Peyer's patch (tissue), 4 donors: ENCODE results near the gene CD81. TPM values are rescaled to one million over a fixed set of nuclear protein-coding genes. Genes with fewer than 3 reads are reported as not detected.

Experiments
- DNase-seq, 3 donors: peaks; one replicate each; pipeline ENCODE4 v3.0.0-alpha.2; 2017 to 2019
- H3K27ac ChIP-seq, 4 donors: fragments of 200-600 bp; sonication (generic); one replicate each; pipeline ENCODE4 v1.5.1; 2016 to 2019
- H3K27me3 ChIP-seq, 2 donors: fragments of 200-600 bp; sonication (generic); one replicate each; pipeline ENCODE4 v1.5.1; 2019
- H3K36me3 ChIP-seq, 3 donors: fragments of 200-600 bp; sonication (generic); one replicate each; pipeline ENCODE4 v1.5.1; 2016 to 2019
- H3K4me1 ChIP-seq, 4 donors: fragments of 200-600 bp; sonication (generic); one replicate each; pipeline ENCODE4 v1.5.1; 2016 to 2019
- H3K4me3 ChIP-seq, 4 donors: fragments of 200-600 bp; sonication (generic); 1 replicate in 3 of 4; 2 replicates in 1 of 4; pipeline ENCODE4 v1.5.1; 2016 to 2019; ENCODE audit warnings: mild to moderate bottlenecking in 1 of 4
- H3K9me3 ChIP-seq, 4 donors: fragments of 200-600 bp; sonication (generic); one replicate each; pipeline ENCODE4 v1.5.1; 2016 to 2019; ENCODE audit warnings: mild to moderate bottlenecking in 1 of 4
- POLR2A ChIP-seq, 2 donors: fragments of 450-650 bp; IDR thresholded peaks; one replicate each; pipeline ENCODE4 v1.5.1; 2017; ENCODE audit warnings: antibody characterized with exemption in 2 of 2, mild to moderate bottlenecking in 2 of 2, moderate library complexity in 2 of 2
- total RNA-seq, 4 donors: library from RNA; depleted of rRNA; stranded (reverse); fragments of >200 nt; gene quantifications; one replicate each; pipeline ENCODE4 v1.1.0, GENCODE V29; 2016
- TF ChIP-seq, protein P1 (sequence below), 6 experiments: fragments of 450-650 bp in 4 of 6; fragments of 200-600 bp in 2 of 6; sonication (generic) in 1 of 6; IDR thresholded peaks; one replicate each; pipeline ENCODE4 v1.5.1; 2017 to 2019; ENCODE audit warnings: antibody characterized with exemption in 6 of 6, mild to moderate bottlenecking in 3 of 6, moderate library complexity in 1 of 6

Gene CD81
- total RNA-seq, 4 donors from 2014 or later, result 49.2 to 124 (median 100) TPM

GRCh38 chr11:2365571-2366210, 11.4 kb upstream of the CD81 start:
- H3K36me3 ChIP-seq, result no peaks in the 10 kb centered on the region
- H3K27me3 ChIP-seq, result no peaks in the 10 kb centered on the region
- no peaks in the 10 kb centered on the region for H3K9me3 ChIP-seq
- no peak for DNase-seq
- TF ChIP-seq, protein P1, sequence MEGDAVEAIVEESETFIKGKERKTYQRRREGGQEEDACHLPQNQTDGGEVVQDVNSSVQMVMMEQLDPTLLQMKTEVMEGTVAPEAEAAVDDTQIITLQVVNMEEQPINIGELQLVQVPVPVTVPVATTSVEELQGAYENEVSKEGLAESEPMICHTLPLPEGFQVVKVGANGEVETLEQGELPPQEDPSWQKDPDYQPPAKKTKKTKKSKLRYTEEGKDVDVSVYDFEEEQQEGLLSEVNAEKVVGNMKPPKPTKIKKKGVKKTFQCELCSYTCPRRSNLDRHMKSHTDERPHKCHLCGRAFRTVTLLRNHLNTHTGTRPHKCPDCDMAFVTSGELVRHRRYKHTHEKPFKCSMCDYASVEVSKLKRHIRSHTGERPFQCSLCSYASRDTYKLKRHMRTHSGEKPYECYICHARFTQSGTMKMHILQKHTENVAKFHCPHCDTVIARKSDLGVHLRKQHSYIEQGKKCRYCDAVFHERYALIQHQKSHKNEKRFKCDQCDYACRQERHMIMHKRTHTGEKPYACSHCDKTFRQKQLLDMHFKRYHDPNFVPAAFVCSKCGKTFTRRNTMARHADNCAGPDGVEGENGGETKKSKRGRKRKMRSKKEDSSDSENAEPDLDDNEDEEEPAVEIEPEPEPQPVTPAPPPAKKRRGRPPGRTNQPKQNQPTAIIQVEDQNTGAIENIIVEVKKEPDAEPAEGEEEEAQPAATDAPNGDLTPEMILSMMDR (IDR thresholded peaks at IDR 0.05), result no peak
- TF ChIP-seq POLR2A (IDR thresholded peaks at IDR 0.05), result no peak
- H3K27ac ChIP-seq, result no peak overlapping the region
- H3K4me1 ChIP-seq, result no peaks in the 10 kb centered on the region
- H3K4me3 ChIP-seq, result no peak overlapping the region

- Histone ChIP-seq H3K9me3 (no peaks in the 10 kb centered on the region), H3K36me3 (no peaks in the 10 kb centered on the region), H3K27me3 (no peaks in the 10 kb centered on the region), H3K27ac (no peak overlapping the region), H3K4me1 (no peaks in the 10 kb centered on the region), H3K4me3 (no peak overlapping the region)
- TF ChIP-seq, protein P1 (IDR thresholded peaks at IDR 0.05), result no peak
- TF ChIP-seq POLR2A (IDR thresholded peaks at IDR 0.05), result no peak
- DNase-seq, result no peak
Measured at GRCh38 chr11:2366276-2366675, 10.8 kb upstream of the CD81 start.

DNA sequence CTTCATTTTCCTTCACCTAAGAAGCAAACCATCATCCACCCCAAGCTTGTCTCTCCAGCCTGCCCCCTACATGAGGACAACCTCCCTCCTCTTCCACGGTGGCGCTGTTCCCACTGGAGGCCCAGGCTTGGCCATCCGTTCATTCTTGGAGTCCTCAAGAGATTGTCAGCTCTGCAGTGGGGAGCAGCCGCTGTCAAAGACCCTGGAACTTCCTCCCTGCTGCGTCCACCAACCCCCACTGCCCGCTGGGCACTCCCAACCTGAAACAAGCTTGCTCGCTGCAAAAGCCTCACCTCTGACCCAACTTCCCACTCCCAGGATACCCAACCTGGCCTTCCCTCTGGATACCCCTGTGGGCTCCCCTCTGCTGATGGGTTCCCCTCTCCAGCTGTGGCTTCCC, 10.4 kb upstream of the CD81 start:
- Histone ChIP-seq H3K9me3 (no peaks in the 10 kb centered on the region), H3K36me3 (no peaks in the 10 kb centered on the region), H3K27ac (no peak overlapping the region), H3K4me3 (no peak overlapping the region), H3K27me3 (no peaks in the 10 kb centered on the region), H3K4me1 (no peaks in the 10 kb centered on the region)
- no peak for DNase-seq
- TF ChIP-seq POLR2A (IDR thresholded peaks at IDR 0.05), result no peak
- TF ChIP-seq, protein P1 (IDR thresholded peaks at IDR 0.05), result no peak

- Histone ChIP-seq H3K4me1 (no peaks in the 10 kb centered on the region), H3K9me3 (no peaks in the 10 kb centered on the region), H3K27me3 (no peaks in the 10 kb centered on the region), H3K27ac (no peak overlapping the region), H3K4me3 (no peak overlapping the region), H3K36me3 (no peaks in the 10 kb centered on the region)
- TF ChIP-seq, protein P1 (IDR thresholded peaks at IDR 0.05), result no peak
- TF ChIP-seq POLR2A (IDR thresholded peaks at IDR 0.05), result no peak
- no peak for DNase-seq
Measured at GRCh38 chr11:2367266-2368160, 9.6 kb upstream of the CD81 start.

DNA sequence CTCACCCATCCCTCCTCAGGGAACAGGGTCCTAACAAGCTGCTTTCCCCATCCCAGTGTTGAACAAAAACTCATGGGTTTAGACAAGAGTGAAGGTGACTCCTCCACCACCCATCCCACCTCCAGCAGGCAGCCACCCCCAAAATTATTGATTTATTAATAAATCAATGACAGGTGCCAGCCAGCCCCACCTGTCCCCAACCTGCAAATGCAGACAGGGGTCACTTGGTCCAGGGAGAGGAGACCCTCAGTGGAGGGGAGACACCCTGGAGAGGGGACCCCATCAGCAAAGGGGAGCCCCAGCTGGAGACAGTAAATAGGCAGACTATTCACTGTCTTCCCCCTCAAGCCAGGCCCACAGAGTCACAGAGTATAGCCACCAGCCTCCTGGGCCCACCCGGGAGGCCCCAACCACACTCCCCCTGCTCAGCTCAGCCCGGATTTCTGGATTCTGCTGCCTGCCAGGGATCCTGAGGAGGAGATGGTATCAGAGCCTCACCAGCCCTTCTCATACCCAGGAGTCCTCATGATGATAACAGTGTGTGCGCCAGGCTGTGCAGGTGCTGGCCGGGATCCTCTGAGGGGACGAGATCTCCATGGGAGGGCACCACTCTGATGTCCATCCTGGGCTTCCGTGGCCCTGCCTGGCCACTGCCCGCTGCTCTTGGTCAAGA, 8.8 kb upstream of the CD81 start:
- Histone ChIP-seq H3K4me3 (no peak overlapping the region), H3K36me3 (no peaks in the 10 kb centered on the region), H3K27ac (no peak overlapping the region), H3K4me1 (no peaks in the 10 kb centered on the region), H3K27me3 (no peaks in the 10 kb centered on the region), H3K9me3 (no peaks in the 10 kb centered on the region)
- DNase-seq, result no peak
- TF ChIP-seq, protein P1 (IDR thresholded peaks at IDR 0.05), result no peak
- TF ChIP-seq POLR2A (IDR thresholded peaks at IDR 0.05), result no peak
